Measurements from ENCODE around the gene RNF135. TPM values are rescaled to one million over a fixed set of nuclear protein-coding genes. Genes with fewer than 3 reads are reported as not detected.
"Not testable (repeated sequence)": the region's sequence is repeated elsewhere in the genome, so short reads cannot be mapped to it uniquely, and the experiment has no call there.

Gene RNF135
- total RNA-seq, 1 experiment from 2014 or later = 8.0 TPM

GRCh38 chr17:30965686-30966085 is 5.2 kb upstream of the RNF135 start:
- H3T11ph ChIP-seq (ENCODE audit: low read length) = no peak overlapping the region
- H4K8ac ChIP-seq (replicated peaks; ENCODE audit: insufficient read length, low read depth, low read length) = no peak overlapping the region
- Mint-ChIP-seq H3K36me3 (ENCODE audit: insufficient read depth in 1 of 3, low read depth in 3 of 3) (no peaks in the 10 kb centered on the region), H3K4me3 (no peak overlapping the region), H3K27me3 (ENCODE audit: low read depth) (peaks cover 5% of the 10 kb centered on the region; the same call in 1 of the 2 replicates), H3K27ac (no peak overlapping the region), H3K4me1 (peaks cover 12 to 13% of the 10 kb centered on the region in 2 experiments), H3K9me3 (no peaks in the 10 kb centered on the region)
- no CpG with 5 or more reads among the region's 3 CpGs for WGBS (ENCODE audit: extremely low coverage, insufficient read length, low lambda C conversion rate)
- no peak overlapping the region for H3K9ac ChIP-seq (ENCODE audit: extremely low read depth, insufficient read length, low read length)
- no peak overlapping the region for H2AFZ ChIP-seq (ENCODE audit: low read length)
- H4K5ac ChIP-seq (ENCODE audit: insufficient read length, low read depth, low read length) = no peak overlapping the region
- H3K79me1 ChIP-seq (ENCODE audit: insufficient read depth, low read depth, low read length, poor library complexity, severe bottlenecking) = no peaks in the 10 kb centered on the region
- TF ChIP-seq, protein P1, sequence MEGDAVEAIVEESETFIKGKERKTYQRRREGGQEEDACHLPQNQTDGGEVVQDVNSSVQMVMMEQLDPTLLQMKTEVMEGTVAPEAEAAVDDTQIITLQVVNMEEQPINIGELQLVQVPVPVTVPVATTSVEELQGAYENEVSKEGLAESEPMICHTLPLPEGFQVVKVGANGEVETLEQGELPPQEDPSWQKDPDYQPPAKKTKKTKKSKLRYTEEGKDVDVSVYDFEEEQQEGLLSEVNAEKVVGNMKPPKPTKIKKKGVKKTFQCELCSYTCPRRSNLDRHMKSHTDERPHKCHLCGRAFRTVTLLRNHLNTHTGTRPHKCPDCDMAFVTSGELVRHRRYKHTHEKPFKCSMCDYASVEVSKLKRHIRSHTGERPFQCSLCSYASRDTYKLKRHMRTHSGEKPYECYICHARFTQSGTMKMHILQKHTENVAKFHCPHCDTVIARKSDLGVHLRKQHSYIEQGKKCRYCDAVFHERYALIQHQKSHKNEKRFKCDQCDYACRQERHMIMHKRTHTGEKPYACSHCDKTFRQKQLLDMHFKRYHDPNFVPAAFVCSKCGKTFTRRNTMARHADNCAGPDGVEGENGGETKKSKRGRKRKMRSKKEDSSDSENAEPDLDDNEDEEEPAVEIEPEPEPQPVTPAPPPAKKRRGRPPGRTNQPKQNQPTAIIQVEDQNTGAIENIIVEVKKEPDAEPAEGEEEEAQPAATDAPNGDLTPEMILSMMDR (conservative IDR thresholded peaks at IDR 0.05) = no peak
- no peak overlapping the region for H3K4me2 ChIP-seq (ENCODE audit: insufficient read depth, insufficient read length, low read length)
- H3K56ac ChIP-seq (ENCODE audit: insufficient read length, low read depth, low read length) = no peak overlapping the region
- peaks cover 3% of the 10 kb centered on the region; the same call in 1 of the 2 replicates for H3K4me1 ChIP-seq (ENCODE audit: insufficient read depth, low read length)
- no peak overlapping the region for H2BK20ac ChIP-seq (ENCODE audit: low read depth, low read length, poor library complexity, severe bottlenecking)
- no peaks in the 10 kb centered on the region; the same call in 1 of the 2 replicates for H3K27me3 ChIP-seq (ENCODE audit: insufficient read depth, low read length)
- no peak overlapping the region for H2BK12ac ChIP-seq (ENCODE audit: insufficient read length, low read depth, low read length)
- H3K23me2 ChIP-seq (ENCODE audit: insufficient read length, low read depth, low read length, poor library complexity, severe bottlenecking) = peaks cover 8% of the 10 kb centered on the region
- H3K9me3 ChIP-seq (ENCODE audit: control insufficient read depth, low read depth, low read length) = no peaks in the 10 kb centered on the region
- H2BK120ac ChIP-seq (ENCODE audit: low read depth, low read length, poor library complexity, severe bottlenecking) = no peak overlapping the region
- H2BK15ac ChIP-seq (ENCODE audit: low read depth, low read length) = no peak overlapping the region
- H3K18ac ChIP-seq (ENCODE audit: insufficient read length, low read depth, low read length) = no peak overlapping the region
- H4K91ac ChIP-seq (ENCODE audit: insufficient read length, low read depth, low read length) = no peak overlapping the region
- H3K79me2 ChIP-seq (ENCODE audit: insufficient read depth, low read length) = no peaks in the 10 kb centered on the region
- H4K20me1 ChIP-seq (ENCODE audit: control insufficient read depth, insufficient read depth, insufficient read length) = no peaks in the 10 kb centered on the region
- no peak overlapping the region for H3K23ac ChIP-seq (ENCODE audit: insufficient read length, low read depth, low read length)
- H2BK5ac ChIP-seq (ENCODE audit: insufficient read length, low read length) = no peak overlapping the region
- H3K4ac ChIP-seq (ENCODE audit: low read depth, low read length) = no peak overlapping the region
- no peak for DNase-seq
- H3K14ac ChIP-seq (ENCODE audit: insufficient read depth, low read length) = no peak overlapping the region
- no peak overlapping the region for H3K27ac ChIP-seq (ENCODE audit: insufficient read length, low read depth, low read length)
- no peak overlapping the region for H2AK5ac ChIP-seq (ENCODE audit: insufficient read length, low read length)

DNA sequence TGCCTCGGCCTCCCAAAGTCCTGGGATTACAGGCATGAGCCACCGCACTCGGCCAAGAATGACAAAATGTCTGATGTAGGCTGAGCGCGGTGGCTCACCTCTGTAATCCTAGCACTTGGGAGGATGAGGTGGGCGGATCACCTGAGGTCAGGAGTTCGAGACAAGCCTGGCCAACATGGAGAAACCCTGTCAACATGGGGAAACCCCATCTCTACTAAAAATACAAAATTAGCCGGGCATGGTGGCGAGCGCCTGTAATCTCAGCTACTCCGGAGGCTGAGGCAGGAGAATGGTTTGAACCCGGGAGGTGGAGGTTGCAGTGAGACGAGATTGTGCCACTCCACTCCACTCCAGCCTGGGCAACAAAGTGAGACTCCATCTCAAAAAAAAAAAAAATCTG is 2.9 kb upstream of the RNF135 start:
- not testable (repeated sequence) for DNase-seq; H4K5ac ChIP-seq (ENCODE audit: insufficient read length, low read depth, low read length); H3K23me2 ChIP-seq (ENCODE audit: insufficient read length, low read depth, low read length, poor library complexity, severe bottlenecking); H2AFZ ChIP-seq (ENCODE audit: low read length); H2BK120ac ChIP-seq (ENCODE audit: low read depth, low read length, poor library complexity, severe bottlenecking); H3K23ac ChIP-seq (ENCODE audit: insufficient read length, low read depth, low read length); H3K9me3 ChIP-seq (ENCODE audit: control insufficient read depth, low read depth, low read length); H3K27me3 ChIP-seq (ENCODE audit: insufficient read depth, low read length); H3K27me3 Mint-ChIP-seq (ENCODE audit: low read depth); H2BK12ac ChIP-seq (ENCODE audit: insufficient read length, low read depth, low read length); H3K79me2 ChIP-seq (ENCODE audit: insufficient read depth, low read length); H3K9ac ChIP-seq (ENCODE audit: extremely low read depth, insufficient read length, low read length); H2BK5ac ChIP-seq (ENCODE audit: insufficient read length, low read length); H3K4me1 ChIP-seq (ENCODE audit: insufficient read depth, low read length); H2AK5ac ChIP-seq (ENCODE audit: insufficient read length, low read length); H3K14ac ChIP-seq (ENCODE audit: insufficient read depth, low read length); H2BK20ac ChIP-seq (ENCODE audit: low read depth, low read length, poor library complexity, severe bottlenecking); H4K20me1 ChIP-seq (ENCODE audit: control insufficient read depth, insufficient read depth, insufficient read length); H3K56ac ChIP-seq (ENCODE audit: insufficient read length, low read depth, low read length); H3K18ac ChIP-seq (ENCODE audit: insufficient read length, low read depth, low read length); H3K79me1 ChIP-seq (ENCODE audit: insufficient read depth, low read depth, low read length, poor library complexity, severe bottlenecking); H2BK15ac ChIP-seq (ENCODE audit: low read depth, low read length); H4K91ac ChIP-seq (ENCODE audit: insufficient read length, low read depth, low read length); H3K4me2 ChIP-seq (ENCODE audit: insufficient read depth, insufficient read length, low read length); H4K8ac ChIP-seq (replicated peaks; ENCODE audit: insufficient read length, low read depth, low read length); H3T11ph ChIP-seq (ENCODE audit: low read length); H3K4ac ChIP-seq (ENCODE audit: low read depth, low read length); H3K27ac Mint-ChIP-seq; H3K27ac ChIP-seq (ENCODE audit: insufficient read length, low read depth, low read length); H3K4me3 Mint-ChIP-seq
- peaks cover 4 to 10% of the 10 kb centered on the region in 2 experiments for H3K9me3 Mint-ChIP-seq
- no CpG with 5 or more reads among the region's 13 CpGs for WGBS (ENCODE audit: extremely low coverage, insufficient read length, low lambda C conversion rate)
- H3K4me1 Mint-ChIP-seq = peaks cover 10 to 17% of the 10 kb centered on the region in 2 experiments
- peaks cover 6 to 13% (median 10%) of the 10 kb centered on the region in 3 experiments for H3K36me3 Mint-ChIP-seq (ENCODE audit: insufficient read depth in 1 of 3, low read depth in 3 of 3)
